NB4 (cell line): Measurements from ENCODE around the gene CIB4.

Source experiments
- DNase-seq: peaks from one replicate; pipeline ENCODE4 v3.0.0; 2010; ENCODE audit warnings: low read depth
- H3K4me3 ChIP-seq: one replicate; pipeline ENCODE4 v1.5.1; 2011; ENCODE audit warnings: mild to moderate bottlenecking, low read depth, low read length, moderate library complexity
- CTCF ChIP-seq: IDR thresholded peaks from one replicate; pipeline ENCODE4 v1.5.1; 2012; ENCODE audit warnings: low read depth, low read length
- MAX ChIP-seq: IDR thresholded peaks from 2 replicates; pipeline ENCODE4 v1.6.1; 2011; ENCODE audit warnings: low read depth, low read length
- MYC ChIP-seq: IDR thresholded peaks from 2 replicates; pipeline ENCODE4 v1.6.1; 2011; ENCODE audit warnings: low read depth, low read length
- POLR2A ChIP-seq: IDR thresholded peaks from 2 replicates; pipeline ENCODE4 v1.6.1; 2011; ENCODE audit warnings: mild to moderate bottlenecking; ENCODE audit not compliant: insufficient read length; ENCODE audit errors: extremely low read depth

CIB4 gene

GRCh38 chr2:26590508-26590907 lies 50.7 kb downstream of the CIB4 start:
- TF ChIP-seq CTCF: no peak
- TF ChIP-seq MYC: no peak
- no peak for TF ChIP-seq MAX
- TF ChIP-seq POLR2A: no peak
- no peak for DNase-seq
- H3K4me3 ChIP-seq: no peak overlapping the region

DNA sequence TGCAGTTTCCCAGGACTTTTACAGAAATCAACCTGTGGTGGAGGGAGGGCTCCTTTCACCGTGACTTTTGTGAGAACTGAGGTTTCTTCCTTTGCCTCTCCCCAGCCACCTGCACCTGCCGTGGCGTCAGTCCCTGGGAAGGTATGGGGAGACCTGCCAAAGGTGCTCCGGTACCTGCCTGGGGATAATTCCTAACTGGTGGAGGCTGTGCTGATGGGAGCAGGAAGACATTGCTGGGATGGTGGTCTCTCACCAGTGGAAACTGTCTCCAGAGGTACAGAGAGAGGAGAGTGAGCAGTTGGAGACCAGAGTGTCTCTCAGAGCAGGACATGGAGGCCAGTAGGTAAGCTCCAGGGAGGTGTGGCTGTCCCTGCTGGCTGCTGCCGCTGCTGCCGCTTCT lies 52.6 kb downstream of the CIB4 start:
- H3K4me3 ChIP-seq: no peak overlapping the region
- no peak for DNase-seq
- no peak for TF ChIP-seq MAX
- TF ChIP-seq CTCF: no peak
- TF ChIP-seq POLR2A: no peak
- TF ChIP-seq MYC: no peak

- no peak overlapping the region for H3K4me3 ChIP-seq
- TF ChIP-seq POLR2A (no peak), CTCF (no peak)
- no peak for DNase-seq
Measured at GRCh38 chr2:26587994-26588393, 53.2 kb downstream of the CIB4 start.

DNA sequence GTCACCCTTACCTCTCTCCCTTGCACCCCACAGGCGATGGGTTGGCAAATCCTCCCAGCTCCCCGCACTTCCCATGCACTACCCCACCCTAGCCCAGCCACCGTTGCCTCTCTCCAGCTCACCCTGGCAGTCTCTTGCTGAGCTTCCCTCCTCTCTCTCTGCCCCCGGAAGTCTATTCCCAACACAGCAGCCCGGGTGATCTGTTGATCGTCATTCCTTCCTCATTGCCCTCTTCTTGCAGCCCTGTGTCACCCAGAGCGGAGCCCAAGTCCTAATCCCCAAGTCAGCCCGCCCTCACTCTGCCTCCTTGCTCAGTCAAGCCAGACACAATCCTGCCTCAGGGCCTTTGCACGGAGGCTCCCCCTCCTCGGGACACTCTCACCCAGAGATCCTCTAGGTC lies 55.2 kb downstream of the CIB4 start:
- H3K4me3 ChIP-seq: no peak overlapping the region
- DNase-seq: no peak

GRCh38 chr2:26585100-26585499 lies 56.1 kb downstream of the CIB4 start:
- H3K4me3 ChIP-seq: no peak overlapping the region
- DNase-seq: no peak
- TF ChIP-seq CTCF (no peak), MAX (no peak), POLR2A (no peak), MYC (no peak)

More for the DNA sequence above, 55.2 kb downstream of the CIB4 start:
- TF ChIP-seq POLR2A (no peak), MYC (no peak), MAX (no peak), CTCF (no peak)

DNA sequence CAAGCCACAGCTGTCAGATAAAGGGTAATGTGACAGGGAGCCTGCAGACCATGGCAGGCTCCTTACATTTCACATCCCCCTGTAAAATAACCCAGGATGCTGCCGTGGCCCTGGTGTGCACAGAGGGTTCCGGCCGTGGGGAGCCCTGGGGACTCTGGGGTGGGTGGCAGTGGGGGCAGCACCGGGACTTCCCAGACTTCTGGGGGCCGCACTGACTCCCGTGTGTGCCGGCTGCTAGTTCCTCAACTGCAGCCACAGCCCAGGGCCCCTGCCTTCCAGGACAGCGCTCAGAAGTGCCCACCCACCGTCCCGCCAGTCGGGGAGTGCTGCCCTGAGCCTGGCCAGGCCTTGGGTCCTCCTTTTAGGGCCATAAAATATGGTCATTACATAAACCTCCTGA lies 56.5 kb downstream of the CIB4 start:
- no peak overlapping the region for H3K4me3 ChIP-seq
- no peak for TF ChIP-seq MYC
- no peak for TF ChIP-seq MAX
- no peak for DNase-seq

DNA sequence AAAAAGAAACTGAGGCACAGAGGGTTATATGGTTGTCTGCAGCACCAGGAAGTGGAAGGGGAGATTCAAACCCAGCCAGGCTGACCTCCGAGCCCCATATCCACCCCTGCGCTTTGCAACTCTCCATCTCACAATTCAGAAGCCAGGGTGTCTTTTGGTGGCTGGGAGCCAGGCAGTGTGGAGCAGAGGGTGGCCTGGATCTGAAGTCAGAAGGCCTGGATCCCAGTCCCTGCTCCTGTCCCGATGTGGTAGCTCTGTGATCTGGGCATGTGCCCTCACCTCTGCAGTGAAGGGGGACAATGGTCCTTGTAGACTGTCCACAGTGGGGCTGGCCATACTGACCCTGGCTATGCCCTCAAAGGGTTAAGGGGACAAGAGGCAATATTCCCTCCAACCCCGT lies 57.0 kb downstream of the CIB4 start:
- DNase-seq: no peak
- TF ChIP-seq MAX (no peak), MYC (no peak), CTCF (no peak), POLR2A (no peak)
- no peak overlapping the region for H3K4me3 ChIP-seq
